Uterus (tissue), 2 donors: ENCODE results near the gene KCNQ2.

Experiments
- POLR2A ChIP-seq, 2 donors: fragments of 450-650 bp; IDR thresholded peaks; one replicate each; pipeline ENCODE4 v1.6.1; 2016; ENCODE audit warnings: antibody characterized with exemption in 2 of 2, mild to moderate bottlenecking in 1 of 2, moderate library complexity in 1 of 2
- TF ChIP-seq, protein P1 (sequence below), 4 experiments: fragments of 200-600 bp in 2 of 4; fragments of 450-650 bp in 2 of 4; sonication (generic) in 2 of 4; IDR thresholded peaks; one replicate each; pipeline ENCODE4 v1.5.1; 2016 to 2019; ENCODE audit warnings: antibody characterized with exemption in 4 of 4, mild to moderate bottlenecking in 2 of 4, moderate library complexity in 1 of 4

GRCh38 chr20:63490416-63490815, 18.0 kb upstream of the KCNQ2 start:
- TF ChIP-seq, protein P1, sequence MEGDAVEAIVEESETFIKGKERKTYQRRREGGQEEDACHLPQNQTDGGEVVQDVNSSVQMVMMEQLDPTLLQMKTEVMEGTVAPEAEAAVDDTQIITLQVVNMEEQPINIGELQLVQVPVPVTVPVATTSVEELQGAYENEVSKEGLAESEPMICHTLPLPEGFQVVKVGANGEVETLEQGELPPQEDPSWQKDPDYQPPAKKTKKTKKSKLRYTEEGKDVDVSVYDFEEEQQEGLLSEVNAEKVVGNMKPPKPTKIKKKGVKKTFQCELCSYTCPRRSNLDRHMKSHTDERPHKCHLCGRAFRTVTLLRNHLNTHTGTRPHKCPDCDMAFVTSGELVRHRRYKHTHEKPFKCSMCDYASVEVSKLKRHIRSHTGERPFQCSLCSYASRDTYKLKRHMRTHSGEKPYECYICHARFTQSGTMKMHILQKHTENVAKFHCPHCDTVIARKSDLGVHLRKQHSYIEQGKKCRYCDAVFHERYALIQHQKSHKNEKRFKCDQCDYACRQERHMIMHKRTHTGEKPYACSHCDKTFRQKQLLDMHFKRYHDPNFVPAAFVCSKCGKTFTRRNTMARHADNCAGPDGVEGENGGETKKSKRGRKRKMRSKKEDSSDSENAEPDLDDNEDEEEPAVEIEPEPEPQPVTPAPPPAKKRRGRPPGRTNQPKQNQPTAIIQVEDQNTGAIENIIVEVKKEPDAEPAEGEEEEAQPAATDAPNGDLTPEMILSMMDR (IDR thresholded peaks at IDR 0.05): no peak
- TF ChIP-seq POLR2A (IDR thresholded peaks at IDR 0.05): no peak
